Activated CD4-positive, alpha-beta T cell treated with anti-CD3 and anti-CD28 coated beads for 48 hours (primary cell): ENCODE data around the gene MED14.
"Not testable (repeated sequence)": the region's sequence is repeated elsewhere in the genome, so short reads cannot be mapped to it uniquely, and the experiment has no call there.

Experiments used
- DNase-seq: peaks from one replicate; pipeline ENCODE4 v3.0.0-alpha.2; 2020

Gene MED14

GRCh38 chrX:40735325-40736169, at the start of gene MED14:
Gene MED14, minus strand, starts transcription at chrX:40735542. Its CDS starts 130 bp downstream, at chrX:40735412.
- peak; percentile 93 for DNase-seq

GRCh38 chrX:40784516-40785151, 49.3 kb upstream of the MED14 start:
- no peak for DNase-seq

GRCh38 chrX:40782644-40783259, 47.4 kb upstream of the MED14 start:
- DNase-seq, result not testable (repeated sequence)

- no peak for DNase-seq
Observed at GRCh38 chrX:40780951-40781350, 45.6 kb upstream of the MED14 start.

GRCh38 chrX:40780082-40780481, 44.7 kb upstream of the MED14 start:
- DNase-seq, result no peak

GRCh38 chrX:40778861-40779575, 43.7 kb upstream of the MED14 start:
- no peak for DNase-seq

- no peak for DNase-seq
Observed at GRCh38 chrX:40773809-40774208, 38.5 kb upstream of the MED14 start.

GRCh38 chrX:40773188-40773587, 37.8 kb upstream of the MED14 start:
- no peak for DNase-seq

GRCh38 chrX:40772290-40772689, 36.9 kb upstream of the MED14 start:
- DNase-seq, result no peak

GRCh38 chrX:40761762-40762161, 26.4 kb upstream of the MED14 start:
- DNase-seq, result no peak

GRCh38 chrX:40759374-40759773, 24.0 kb upstream of the MED14 start:
- DNase-seq, result no peak

- no peak for DNase-seq
Observed at GRCh38 chrX:40757058-40757457, 21.7 kb upstream of the MED14 start.

- no peak for DNase-seq
Observed at GRCh38 chrX:40755291-40756249, 20.2 kb upstream of the MED14 start.

- no peak for DNase-seq
Observed at GRCh38 chrX:40749681-40750494, 14.5 kb upstream of the MED14 start.

GRCh38 chrX:40748977-40749376, 13.6 kb upstream of the MED14 start:
- no peak for DNase-seq

GRCh38 chrX:40746521-40746920, 11.2 kb upstream of the MED14 start:
- DNase-seq, result no peak

GRCh38 chrX:40736170-40736505, 796 bp upstream of the MED14 start:
- DNase-seq, result no peak

- peak; percentile 34 for DNase-seq
Observed at GRCh38 chrX:40734971-40735324, 394 bp downstream of the MED14 start.

- no peak for DNase-seq
Observed at GRCh38 chrX:40733706-40734105, 1.6 kb downstream of the MED14 start.

GRCh38 chrX:40732499-40732898, 2.8 kb downstream of the MED14 start:
- DNase-seq, result not testable (repeated sequence)
